ENCODE data around the gene MT1F. TPM values are rescaled to one million over a fixed set of nuclear protein-coding genes. Genes with fewer than 3 reads are reported as not detected.

Gene MT1F
- total RNA-seq, 1 experiment from 2014 or later, result 36.3 TPM

DNA sequence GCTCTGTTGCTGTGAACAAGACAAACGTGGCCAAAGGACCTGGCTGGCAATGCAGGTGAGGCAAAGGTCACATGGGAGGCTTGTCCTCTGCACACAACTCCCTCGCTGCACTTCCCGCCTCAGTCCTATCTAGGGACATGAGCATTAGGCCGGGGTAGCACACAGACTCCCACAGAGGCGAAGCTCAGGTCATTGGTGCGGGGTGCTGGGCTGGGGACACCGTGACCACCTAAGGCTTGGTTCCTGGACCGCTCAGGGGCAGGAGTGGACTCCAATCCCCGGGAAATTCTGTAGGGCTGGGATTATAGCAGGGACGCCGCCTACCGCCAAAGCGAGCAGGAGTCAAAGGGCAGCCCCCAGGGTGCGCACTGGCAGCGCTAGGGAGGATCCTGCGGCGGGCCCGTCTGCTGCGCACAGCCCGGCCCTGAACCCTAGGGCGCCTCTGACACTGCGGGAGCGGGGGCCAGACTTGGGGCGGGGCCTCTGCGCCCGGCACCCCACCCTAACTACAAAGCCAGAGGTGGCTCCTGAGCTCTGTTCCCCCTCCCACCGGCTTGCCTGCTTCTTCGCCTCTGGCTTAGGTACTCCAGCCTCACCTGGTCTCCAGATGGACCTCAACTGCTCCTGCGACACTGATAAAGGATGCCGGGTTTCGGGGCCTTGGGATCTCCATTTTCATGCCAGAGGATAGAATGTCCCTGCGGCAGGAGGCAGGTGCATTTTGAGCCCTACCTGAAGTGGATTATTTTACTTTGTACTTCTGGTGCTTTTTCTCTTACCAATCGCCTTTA, 9.9 kb upstream of the MT1F start:
- Histone ChIP-seq H2AFZ (ENCODE audit: low read length) (no peak overlapping the region), H3K4me1 (ENCODE audit: low read length) (peaks cover 53% of the 10 kb centered on the region), H3K4me2 (ENCODE audit: low read depth, low read length, poor library complexity, severe bottlenecking) (no peak overlapping the region), H3K9ac (ENCODE audit: low read length) (no peak overlapping the region), H3K27me3 (ENCODE audit: low read length) (no peaks in the 10 kb centered on the region), H3K27ac (ENCODE audit: low read length) (no peak overlapping the region), H3K36me3 (ENCODE audit: insufficient read depth, low read length) (no peaks in the 10 kb centered on the region), H3K4me3 (ENCODE audit: low read length) (no peak overlapping the region), H4K20me1 (ENCODE audit: insufficient read depth, low read depth, low read length) (no peaks in the 10 kb centered on the region), H3K9me3 (ENCODE audit: low read length) (no peaks in the 10 kb centered on the region), H3K9me2 (replicated peaks; ENCODE audit: insufficient read depth, low read length) (no peaks in the 10 kb centered on the region), H3K79me2 (ENCODE audit: low read length) (no peaks in the 10 kb centered on the region)
- DNase-seq, result no peak

DNA sequence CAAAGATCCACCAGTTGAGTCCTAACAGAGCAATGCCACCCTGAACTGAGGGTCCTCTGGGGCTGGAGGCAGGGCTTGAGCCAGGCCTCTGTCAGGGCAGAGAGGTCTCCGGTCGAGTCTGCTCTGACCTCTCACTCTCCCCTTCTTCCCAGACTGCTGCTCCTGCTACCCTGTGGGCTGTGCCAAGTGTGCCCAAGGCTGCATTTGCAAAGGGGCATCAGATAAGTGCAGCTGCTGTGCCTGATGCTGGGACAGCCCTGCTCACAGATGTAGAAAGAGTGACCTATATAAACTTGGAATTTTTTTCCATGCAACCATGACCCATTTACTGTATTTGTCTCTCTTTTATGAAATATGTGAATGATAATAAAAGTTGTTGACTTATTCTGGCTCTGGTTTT, 8.5 kb upstream of the MT1F start:
- Histone ChIP-seq H3K36me3 (ENCODE audit: insufficient read depth, low read length) (no peaks in the 10 kb centered on the region), H3K9me3 (ENCODE audit: low read length) (no peaks in the 10 kb centered on the region), H4K20me1 (ENCODE audit: insufficient read depth, low read depth, low read length) (no peaks in the 10 kb centered on the region), H3K4me1 (ENCODE audit: low read length) (peaks cover 55% of the 10 kb centered on the region), H3K9me2 (replicated peaks; ENCODE audit: insufficient read depth, low read length) (no peaks in the 10 kb centered on the region), H2AFZ (ENCODE audit: low read length) (no peak overlapping the region), H3K4me3 (ENCODE audit: low read length) (no peak overlapping the region), H3K9ac (ENCODE audit: low read length) (no peak overlapping the region), H3K79me2 (ENCODE audit: low read length) (no peaks in the 10 kb centered on the region), H3K27ac (ENCODE audit: low read length) (no peak overlapping the region), H3K4me2 (ENCODE audit: low read depth, low read length, poor library complexity, severe bottlenecking) (no peak overlapping the region), H3K27me3 (ENCODE audit: low read length) (no peaks in the 10 kb centered on the region)
- no peak for DNase-seq

DNA sequence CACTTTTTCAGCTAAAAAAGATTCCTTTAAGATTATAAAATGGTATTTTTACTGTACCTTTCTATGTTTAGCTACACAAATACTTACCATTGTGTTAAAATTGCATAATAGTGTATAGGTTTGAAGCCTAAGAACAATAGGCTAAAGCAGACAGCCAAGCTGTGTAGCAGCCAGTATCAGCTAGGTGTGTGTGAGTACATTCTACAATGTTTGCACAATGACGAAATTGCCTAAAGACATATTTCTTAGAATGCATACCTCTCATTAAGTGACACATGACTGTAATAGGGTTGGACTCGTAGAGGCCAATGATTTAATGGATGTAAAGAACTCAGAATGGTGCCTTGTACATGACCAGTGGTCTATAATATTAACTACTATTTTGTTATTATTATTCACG, 7.9 kb upstream of the MT1F start:
- H3K4me1 ChIP-seq (ENCODE audit: low read length), result peaks cover 52% of the 10 kb centered on the region
- H3K27me3 ChIP-seq (ENCODE audit: low read length), result no peaks in the 10 kb centered on the region
- H3K79me2 ChIP-seq (ENCODE audit: low read length), result no peaks in the 10 kb centered on the region
- H3K9me2 ChIP-seq (replicated peaks; ENCODE audit: insufficient read depth, low read length), result no peaks in the 10 kb centered on the region
- H3K9ac ChIP-seq (ENCODE audit: low read length), result no peak overlapping the region
- no peak overlapping the region for H3K4me3 ChIP-seq (ENCODE audit: low read length)
- H3K36me3 ChIP-seq (ENCODE audit: insufficient read depth, low read length), result no peaks in the 10 kb centered on the region
- DNase-seq, result no peak
- H2AFZ ChIP-seq (ENCODE audit: low read length), result no peak overlapping the region
- no peak overlapping the region for H3K4me2 ChIP-seq (ENCODE audit: low read depth, low read length, poor library complexity, severe bottlenecking)
- H4K20me1 ChIP-seq (ENCODE audit: insufficient read depth, low read depth, low read length), result no peaks in the 10 kb centered on the region
- H3K27ac ChIP-seq (ENCODE audit: low read length), result no peak overlapping the region
- no peaks in the 10 kb centered on the region for H3K9me3 ChIP-seq (ENCODE audit: low read length)

DNA sequence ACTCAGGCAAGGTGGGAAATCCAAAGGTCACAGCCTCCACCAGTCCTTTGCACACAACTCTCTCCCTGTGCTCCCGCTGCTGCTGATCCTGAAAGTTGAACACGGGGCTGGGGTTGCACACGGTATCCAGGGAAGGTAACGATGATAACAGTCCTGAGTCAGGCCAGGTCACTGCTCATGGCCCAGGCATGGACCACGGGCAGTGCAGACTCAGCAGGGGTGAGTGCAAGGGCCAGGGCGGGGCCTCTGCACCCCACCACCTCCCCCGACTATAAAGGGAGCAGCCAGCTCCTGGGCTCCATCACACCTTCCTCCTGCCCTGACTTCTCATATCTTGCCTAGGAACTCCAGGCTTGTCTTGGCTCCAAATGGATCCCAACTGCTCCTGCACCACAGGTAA, 6.2 kb upstream of the MT1F start, which contains the start of gene MT1B:
Gene MT1B, plus strand, starts transcription at position 301 of the 400 bp plus-strand sequence. Its CDS starts 68 bp downstream, at position 369.
- no peaks in the 10 kb centered on the region for H3K9me2 ChIP-seq (replicated peaks; ENCODE audit: insufficient read depth, low read length)
- H3K27me3 ChIP-seq (ENCODE audit: low read length), result no peaks in the 10 kb centered on the region
- DNase-seq, result no peak
- H3K4me3 ChIP-seq (ENCODE audit: low read length), result no peak within 1 kb of the TSS; the same call in 1 of the 2 replicates
- no peak within 1 kb of the TSS; the same call in 1 of the 2 replicates for H3K27ac ChIP-seq (ENCODE audit: low read length)
- H3K79me2 ChIP-seq (ENCODE audit: low read length), result no peaks in the 10 kb centered on the region
- no peaks in the 10 kb centered on the region for H4K20me1 ChIP-seq (ENCODE audit: insufficient read depth, low read depth, low read length)
- H3K9ac ChIP-seq (ENCODE audit: low read length), result peak within 1 kb of the TSS; percentile 55
- peaks cover 43% of the 10 kb centered on the region for H3K4me1 ChIP-seq (ENCODE audit: low read length)
- H3K36me3 ChIP-seq (ENCODE audit: insufficient read depth, low read length), result no peaks in the 10 kb centered on the region
- H2AFZ ChIP-seq (ENCODE audit: low read length), result peak within 1 kb of the TSS; percentile 18; the same call in 1 of the 2 replicates
- peak within 1 kb of the TSS; percentile 76 for H3K4me2 ChIP-seq (ENCODE audit: low read depth, low read length, poor library complexity, severe bottlenecking)
- H3K9me3 ChIP-seq (ENCODE audit: low read length), result no peaks in the 10 kb centered on the region

DNA sequence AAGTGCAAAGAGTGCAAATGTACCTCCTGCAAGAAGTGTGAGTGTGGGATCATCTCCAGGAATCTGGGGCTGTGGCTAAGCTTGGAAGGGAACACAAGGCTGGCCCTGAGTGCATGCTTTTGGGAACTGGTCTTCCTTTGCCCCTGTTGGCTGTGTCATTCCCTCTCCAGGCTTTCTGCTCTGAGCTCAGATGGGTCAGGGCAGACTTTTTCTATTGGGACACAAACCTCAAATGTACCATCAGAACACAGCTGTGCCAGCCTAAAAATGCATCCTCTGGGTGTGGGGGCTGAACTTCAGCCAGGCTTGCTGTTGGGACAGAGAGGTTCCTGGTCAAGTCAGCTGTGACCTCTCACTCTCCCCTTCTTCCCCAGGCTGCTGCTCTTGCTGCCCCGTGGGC, 5.2 kb upstream of the MT1F start:
- H3K27me3 ChIP-seq (ENCODE audit: low read length), result no peaks in the 10 kb centered on the region
- peaks cover 37% of the 10 kb centered on the region for H3K4me1 ChIP-seq (ENCODE audit: low read length)
- H3K9me2 ChIP-seq (replicated peaks; ENCODE audit: insufficient read depth, low read length), result no peaks in the 10 kb centered on the region
- peak overlapping the region; percentile 55 for H3K9ac ChIP-seq (ENCODE audit: low read length)
- H2AFZ ChIP-seq (ENCODE audit: low read length), result peak overlapping the region; percentile 18; the same call in 1 of the 2 replicates
- no peaks in the 10 kb centered on the region for H3K9me3 ChIP-seq (ENCODE audit: low read length)
- no peak for DNase-seq
- H4K20me1 ChIP-seq (ENCODE audit: insufficient read depth, low read depth, low read length), result no peaks in the 10 kb centered on the region
- H3K4me2 ChIP-seq (ENCODE audit: low read depth, low read length, poor library complexity, severe bottlenecking), result peak overlapping the region; percentile 76
- H3K4me3 ChIP-seq (ENCODE audit: low read length), result peak overlapping the region; percentile 37; the same call in 1 of the 2 replicates
- H3K36me3 ChIP-seq (ENCODE audit: insufficient read depth, low read length), result no peaks in the 10 kb centered on the region
- H3K79me2 ChIP-seq (ENCODE audit: low read length), result no peaks in the 10 kb centered on the region
- H3K27ac ChIP-seq (ENCODE audit: low read length), result peak overlapping the region; percentile 85; the same call in 1 of the 2 replicates

DNA sequence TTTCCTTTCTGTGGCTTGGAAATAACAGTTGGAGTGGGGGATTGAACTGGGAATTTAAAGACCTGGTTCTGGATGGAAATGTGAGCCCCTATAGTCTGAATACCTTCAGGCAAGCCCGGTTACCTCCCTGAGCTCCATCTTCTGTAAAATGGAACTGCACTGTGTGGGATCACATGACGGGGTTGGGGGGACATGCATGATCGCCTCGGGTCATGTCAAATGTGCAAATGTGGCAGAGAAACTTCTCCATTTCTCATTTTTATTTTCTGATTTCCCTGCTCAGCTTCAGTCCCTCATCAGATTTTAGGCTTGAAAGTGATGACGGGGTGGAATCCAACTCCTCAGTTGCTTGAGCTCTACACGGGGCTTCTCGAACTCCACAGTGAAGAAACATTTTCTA, 4.5 kb upstream of the MT1F start:
- peak overlapping the region; percentile 76 for H3K4me2 ChIP-seq (ENCODE audit: low read depth, low read length, poor library complexity, severe bottlenecking)
- H3K36me3 ChIP-seq (ENCODE audit: insufficient read depth, low read length), result no peaks in the 10 kb centered on the region
- peak overlapping the region; percentile 37 for H3K4me3 ChIP-seq (ENCODE audit: low read length)
- H3K4me1 ChIP-seq (ENCODE audit: low read length), result peaks cover 40% of the 10 kb centered on the region
- H3K9me3 ChIP-seq (ENCODE audit: low read length), result no peaks in the 10 kb centered on the region
- no peaks in the 10 kb centered on the region for H3K27me3 ChIP-seq (ENCODE audit: low read length)
- H3K27ac ChIP-seq (ENCODE audit: low read length), result peak overlapping the region; percentile 85
- peak; percentile 89 for DNase-seq
- H3K79me2 ChIP-seq (ENCODE audit: low read length), result no peaks in the 10 kb centered on the region
- no peaks in the 10 kb centered on the region for H3K9me2 ChIP-seq (replicated peaks; ENCODE audit: insufficient read depth, low read length)
- H3K9ac ChIP-seq (ENCODE audit: low read length), result peak overlapping the region; percentile 55
- peak overlapping the region; percentile 18; the same call in 1 of the 2 replicates for H2AFZ ChIP-seq (ENCODE audit: low read length)
- no peaks in the 10 kb centered on the region for H4K20me1 ChIP-seq (ENCODE audit: insufficient read depth, low read depth, low read length)

DNA sequence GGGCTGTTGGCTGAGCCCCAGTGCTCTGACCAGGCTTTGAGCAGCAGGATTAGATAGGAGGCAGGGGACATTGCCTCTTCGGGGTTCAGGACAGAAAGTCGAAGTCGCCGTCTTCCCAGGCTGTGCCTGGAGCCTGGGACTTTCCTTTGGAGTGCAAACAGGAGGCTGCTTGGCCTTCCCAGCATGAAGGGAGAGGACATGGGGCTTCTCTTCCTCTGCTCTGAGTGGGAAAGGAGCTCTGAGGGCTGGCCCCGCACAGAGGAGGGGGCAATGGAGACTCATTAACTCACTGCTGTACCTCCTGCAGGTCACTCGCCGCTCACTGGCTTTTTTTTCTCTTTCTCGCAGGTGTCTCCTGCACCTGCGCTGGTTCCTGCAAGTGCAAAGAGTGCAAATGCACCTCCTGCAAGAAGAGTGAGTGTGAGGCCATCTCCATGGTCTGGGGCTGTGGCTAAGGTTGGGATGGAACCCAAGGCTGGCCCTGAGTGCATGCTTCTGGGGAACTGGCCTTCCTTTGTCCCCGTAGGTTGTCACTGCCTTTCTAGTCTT, 642 bp downstream of the MT1F start:
- Histone ChIP-seq H3K9ac (ENCODE audit: low read length) (peak overlapping the region; percentile 71), H3K27ac (ENCODE audit: low read length) (no peak overlapping the region), H4K20me1 (ENCODE audit: insufficient read depth, low read depth, low read length) (no peaks in the 10 kb centered on the region), H3K79me2 (ENCODE audit: low read length) (no peaks in the 10 kb centered on the region), H2AFZ (ENCODE audit: low read length) (peak overlapping the region; percentile 78; the same call in 1 of the 2 replicates), H3K9me3 (ENCODE audit: low read length) (no peaks in the 10 kb centered on the region), H3K27me3 (ENCODE audit: low read length) (no peaks in the 10 kb centered on the region), H3K9me2 (replicated peaks; ENCODE audit: insufficient read depth, low read length) (no peaks in the 10 kb centered on the region), H3K4me2 (ENCODE audit: low read depth, low read length, poor library complexity, severe bottlenecking) (peak overlapping the region; percentile 84), H3K4me3 (ENCODE audit: low read length) (peak overlapping the region; percentile 73), H3K36me3 (ENCODE audit: insufficient read depth, low read length) (no peaks in the 10 kb centered on the region), H3K4me1 (ENCODE audit: low read length) (peaks cover 36% of the 10 kb centered on the region)
- no peak for DNase-seq

Measured in Karpas-422 (cell line).